ENCODE results near the gene MANSC4.

Gene MANSC4

DNA sequence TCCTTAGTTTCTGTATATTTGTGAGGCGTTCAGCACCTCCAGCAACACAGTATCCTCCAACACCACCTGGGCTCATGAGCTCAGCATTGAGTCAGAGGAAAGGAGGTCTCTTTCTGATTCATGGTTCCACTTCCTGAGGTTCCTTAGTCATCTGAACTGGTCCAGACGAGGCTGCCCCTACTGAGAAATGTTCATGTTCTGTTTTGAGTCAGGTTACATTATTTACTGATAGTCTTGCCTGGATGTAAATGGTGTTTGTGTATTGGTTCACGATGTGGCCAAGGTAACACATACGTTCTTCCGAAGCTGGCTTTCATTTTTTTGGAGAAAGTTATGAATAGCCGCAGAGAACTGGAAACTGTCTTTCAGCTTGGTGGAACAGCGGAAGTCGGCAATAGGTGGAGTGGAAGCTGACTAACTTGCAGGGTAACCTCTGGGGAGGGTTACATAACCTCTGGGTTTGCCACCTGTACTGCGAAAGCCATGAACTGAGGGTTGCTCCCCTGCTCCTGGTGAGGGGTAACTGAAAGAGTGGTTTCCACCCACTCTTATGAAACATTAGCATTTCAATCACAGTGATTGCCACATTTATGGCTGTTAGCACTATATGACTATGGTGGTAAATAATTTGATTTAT, 42.2 kb upstream of the MANSC4 start:
- Histone ChIP-seq H3K27me3 (0 out of 2 replicates have a peak, but pooled peaks cover 2% of the 10 kb centered on the region), H3K9me3 (no peaks in the 10 kb centered on the region), H3K4me1 (no peaks in the 10 kb centered on the region), H3K36me3 (no peaks in the 10 kb centered on the region), H3K4me3 (ENCODE audit: low read depth, low read length) (no peak overlapping the region)
- DNase-seq = no peak
- TF ChIP-seq, protein P1, sequence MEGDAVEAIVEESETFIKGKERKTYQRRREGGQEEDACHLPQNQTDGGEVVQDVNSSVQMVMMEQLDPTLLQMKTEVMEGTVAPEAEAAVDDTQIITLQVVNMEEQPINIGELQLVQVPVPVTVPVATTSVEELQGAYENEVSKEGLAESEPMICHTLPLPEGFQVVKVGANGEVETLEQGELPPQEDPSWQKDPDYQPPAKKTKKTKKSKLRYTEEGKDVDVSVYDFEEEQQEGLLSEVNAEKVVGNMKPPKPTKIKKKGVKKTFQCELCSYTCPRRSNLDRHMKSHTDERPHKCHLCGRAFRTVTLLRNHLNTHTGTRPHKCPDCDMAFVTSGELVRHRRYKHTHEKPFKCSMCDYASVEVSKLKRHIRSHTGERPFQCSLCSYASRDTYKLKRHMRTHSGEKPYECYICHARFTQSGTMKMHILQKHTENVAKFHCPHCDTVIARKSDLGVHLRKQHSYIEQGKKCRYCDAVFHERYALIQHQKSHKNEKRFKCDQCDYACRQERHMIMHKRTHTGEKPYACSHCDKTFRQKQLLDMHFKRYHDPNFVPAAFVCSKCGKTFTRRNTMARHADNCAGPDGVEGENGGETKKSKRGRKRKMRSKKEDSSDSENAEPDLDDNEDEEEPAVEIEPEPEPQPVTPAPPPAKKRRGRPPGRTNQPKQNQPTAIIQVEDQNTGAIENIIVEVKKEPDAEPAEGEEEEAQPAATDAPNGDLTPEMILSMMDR (IDR thresholded peaks at IDR 0.05; ENCODE audit: low read depth, low read length) = no peak

DNA sequence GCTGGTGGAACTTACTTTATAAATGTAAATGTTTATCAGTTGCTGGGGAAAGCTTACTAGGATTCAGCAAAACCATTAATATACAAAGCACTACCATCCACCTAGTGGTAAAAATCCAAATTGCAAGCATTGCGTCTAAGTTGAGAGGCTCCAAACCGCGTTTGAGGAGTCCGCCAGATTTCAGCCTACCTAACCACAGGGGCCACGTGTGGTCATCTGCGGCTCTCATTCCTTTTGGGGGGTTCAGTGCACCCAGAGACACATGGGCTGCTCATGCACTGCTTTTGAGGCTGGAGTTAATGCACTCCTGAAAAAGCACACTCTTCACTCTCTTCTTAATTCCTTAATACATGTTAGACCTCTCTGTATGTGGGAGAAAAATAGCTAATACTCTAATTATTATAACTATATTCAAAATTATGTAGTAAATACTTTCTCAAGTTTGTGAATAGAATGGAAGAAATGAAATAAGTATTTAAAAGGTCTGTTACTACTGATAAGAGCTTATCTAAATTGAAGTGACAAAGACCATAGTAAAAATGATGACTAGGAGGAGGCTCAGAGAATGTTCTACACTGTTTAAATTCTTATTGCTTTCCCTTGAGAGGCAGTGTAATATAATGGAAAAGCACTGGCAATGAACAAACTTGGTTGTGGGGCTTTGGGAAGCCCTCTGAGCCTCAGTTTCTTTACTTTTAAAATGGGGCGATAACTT, 41.4 kb upstream of the MANSC4 start:
- H3K4me1 ChIP-seq = no peaks in the 10 kb centered on the region
- H3K4me3 ChIP-seq (ENCODE audit: low read depth, low read length) = peak overlapping the region; percentile 19; the same call in 1 of the 2 replicates
- TF ChIP-seq, protein P1 (IDR thresholded peaks at IDR 0.05; ENCODE audit: low read depth, low read length) = peak; percentile 77
- H3K36me3 ChIP-seq = no peaks in the 10 kb centered on the region
- DNase-seq = peak; percentile 52
- 0 out of 2 replicates have a peak, but pooled peaks cover 2% of the 10 kb centered on the region for H3K27me3 ChIP-seq
- H3K9me3 ChIP-seq = no peaks in the 10 kb centered on the region

GRCh38 chr12:27820564-27820963, 40.5 kb upstream of the MANSC4 start:
- no peaks in the 10 kb centered on the region for H3K4me1 ChIP-seq
- no peaks in the 10 kb centered on the region for H3K9me3 ChIP-seq
- H3K4me3 ChIP-seq (ENCODE audit: low read depth, low read length) = no peak overlapping the region

GRCh38 chr12:27818401-27818918, 38.4 kb upstream of the MANSC4 start:
- TF ChIP-seq, protein P1 (IDR thresholded peaks at IDR 0.05; ENCODE audit: low read depth, low read length) = no peak
- no peaks in the 10 kb centered on the region for H3K4me1 ChIP-seq
- no peaks in the 10 kb centered on the region for H3K36me3 ChIP-seq
- no peak for DNase-seq
- H3K4me3 ChIP-seq (ENCODE audit: low read depth, low read length) = no peak overlapping the region
- no peaks in the 10 kb centered on the region for H3K27me3 ChIP-seq
- H3K9me3 ChIP-seq = no peaks in the 10 kb centered on the region

More at GRCh38 chr12:27820564-27820963, 40.5 kb upstream of the MANSC4 start:
- TF ChIP-seq, protein P1 (IDR thresholded peaks at IDR 0.05; ENCODE audit: low read depth, low read length) = no peak
- Histone ChIP-seq H3K27me3 (0 out of 2 replicates have a peak, but pooled peaks cover 2% of the 10 kb centered on the region), H3K36me3 (no peaks in the 10 kb centered on the region)
- DNase-seq = no peak

- no peaks in the 10 kb centered on the region for H3K27me3 ChIP-seq
- no peaks in the 10 kb centered on the region for H3K4me1 ChIP-seq
- H3K4me3 ChIP-seq (ENCODE audit: low read depth, low read length) = no peak overlapping the region
- TF ChIP-seq, protein P1 (IDR thresholded peaks at IDR 0.05; ENCODE audit: low read depth, low read length) = no peak
- no peaks in the 10 kb centered on the region for H3K36me3 ChIP-seq
- no peaks in the 10 kb centered on the region for H3K9me3 ChIP-seq
- no peak for DNase-seq
Measured at GRCh38 chr12:27817766-27818165, 37.7 kb upstream of the MANSC4 start.

Measured in BE2C (cell line).